HG03066 (cell line): ENCODE results near the gene UBASH3B.
"Not testable (repeated sequence)": the region's sequence is repeated elsewhere in the genome, so short reads cannot be mapped to it uniquely, and the experiment has no call there.

ENCODE experiments used
- ATAC-seq: cut with Tn5 transposase; IDR thresholded peaks from one replicate; pipeline ENCODE4 v1.9.1; 2021; ENCODE audit warnings: low read depth; ENCODE audit not compliant: unreplicated experiment

Gene UBASH3B

GRCh38 chr11:122727101-122727929 is 71.8 kb downstream of the UBASH3B start:
- peak; percentile 81 for ATAC-seq

GRCh38 chr11:122728561-122728960 is 73.0 kb downstream of the UBASH3B start:
- no peak for ATAC-seq

GRCh38 chr11:122729139-122729538 is 73.6 kb downstream of the UBASH3B start:
- no peak for ATAC-seq

GRCh38 chr11:122730694-122731093 is 75.2 kb downstream of the UBASH3B start:
- not testable (repeated sequence) for ATAC-seq

GRCh38 chr11:122731500-122731913 is 76.0 kb downstream of the UBASH3B start:
- no peak for ATAC-seq

- ATAC-seq, result no peak
Measured at GRCh38 chr11:122732342-122733315, 77.1 kb downstream of the UBASH3B start.

GRCh38 chr11:122733318-122733717 is 77.8 kb downstream of the UBASH3B start:
- no peak for ATAC-seq

- ATAC-seq, result no peak
Measured at GRCh38 chr11:122734848-122735496, 79.5 kb downstream of the UBASH3B start.

- ATAC-seq, result no peak
Measured at GRCh38 chr11:122737951-122738693, 82.6 kb downstream of the UBASH3B start.

- no peak for ATAC-seq
Measured at GRCh38 chr11:122741613-122742300, 86.2 kb downstream of the UBASH3B start.

- ATAC-seq, result no peak
Measured at GRCh38 chr11:122742301-122743018, 86.9 kb downstream of the UBASH3B start.

GRCh38 chr11:122743097-122743741 is 87.7 kb downstream of the UBASH3B start:
- ATAC-seq, result no peak

- no peak for ATAC-seq
Measured at GRCh38 chr11:122743949-122744348, 88.4 kb downstream of the UBASH3B start.

- ATAC-seq, result no peak
Measured at GRCh38 chr11:122744357-122744756, 88.8 kb downstream of the UBASH3B start.

GRCh38 chr11:122745111-122745510 is 89.6 kb downstream of the UBASH3B start:
- ATAC-seq, result no peak

GRCh38 chr11:122746050-122746478 is 90.5 kb downstream of the UBASH3B start:
- peak; percentile 68 for ATAC-seq

- no peak for ATAC-seq
Measured at GRCh38 chr11:122746611-122747244, 91.2 kb downstream of the UBASH3B start.

GRCh38 chr11:122747351-122747781 is 91.8 kb downstream of the UBASH3B start:
- no peak for ATAC-seq
